ENCODE data around the gene CNNM2.
"Not testable (repeated sequence)": the region's sequence is repeated elsewhere in the genome, so short reads cannot be mapped to it uniquely, and the experiment has no call there.

The CNNM2 gene

DNA sequence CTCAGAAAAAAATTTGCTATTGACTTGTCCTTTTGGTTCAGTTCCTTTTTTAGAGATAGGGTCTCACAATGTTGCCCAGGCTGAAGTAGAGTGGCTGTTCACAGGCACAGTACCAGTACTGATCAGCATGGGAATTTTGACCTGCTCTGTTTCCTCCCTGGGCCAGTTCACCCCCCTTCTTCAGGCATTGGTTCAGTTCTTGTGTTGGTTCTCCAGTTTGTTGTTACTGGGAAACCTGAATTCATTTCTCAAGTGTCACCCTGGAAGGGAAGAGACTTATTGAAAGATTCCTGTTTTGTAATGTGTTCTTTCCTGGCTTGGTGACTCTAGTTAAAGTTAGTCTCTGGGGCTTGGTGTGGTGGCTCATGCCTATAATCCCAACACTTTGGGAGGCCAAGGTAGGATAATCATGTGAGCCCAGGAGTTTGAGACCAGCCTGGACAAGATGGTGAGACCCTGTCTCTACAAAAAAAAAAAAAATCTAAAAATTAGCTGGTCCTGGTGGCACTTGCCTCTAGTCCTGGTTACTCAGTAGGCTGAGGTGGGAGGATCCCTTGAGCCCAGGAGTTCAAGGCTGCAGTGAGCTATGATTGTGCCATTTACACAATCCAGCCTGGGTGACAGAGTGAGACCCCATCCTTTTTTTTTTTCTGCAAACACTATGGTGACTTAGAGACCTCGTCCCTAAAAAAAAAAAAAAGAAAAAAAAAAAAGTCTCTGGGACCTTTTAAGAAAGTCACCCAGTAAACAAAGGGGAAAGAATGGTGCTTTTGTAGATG, 52.7 kb downstream of the CNNM2 start:
- DNase-seq = no peak

GRCh38 chr10:102975483-102976379, 57.6 kb downstream of the CNNM2 start:
- no peak for DNase-seq

DNA sequence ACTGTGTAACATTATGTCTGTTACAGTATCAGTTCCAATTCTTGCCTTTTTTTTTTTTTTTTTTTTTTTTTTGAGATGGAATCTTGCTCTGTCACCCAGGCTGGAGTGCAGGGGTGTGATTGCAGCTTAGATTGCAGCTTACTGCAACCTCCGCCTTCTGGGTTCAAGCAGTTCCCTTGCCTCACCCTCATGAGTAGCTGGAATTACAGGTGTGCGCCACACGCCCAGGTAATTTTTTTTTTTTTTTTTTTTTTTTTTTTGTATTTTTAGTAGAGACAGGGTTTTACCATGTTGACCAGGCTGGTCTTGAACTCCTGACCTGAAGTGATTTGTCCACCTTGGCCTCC, 58.3 kb downstream of the CNNM2 start:
- not testable (repeated sequence) for DNase-seq

GRCh38 chr10:102982296-102982695, 64.2 kb downstream of the CNNM2 start:
- DNase-seq = no peak

DNA sequence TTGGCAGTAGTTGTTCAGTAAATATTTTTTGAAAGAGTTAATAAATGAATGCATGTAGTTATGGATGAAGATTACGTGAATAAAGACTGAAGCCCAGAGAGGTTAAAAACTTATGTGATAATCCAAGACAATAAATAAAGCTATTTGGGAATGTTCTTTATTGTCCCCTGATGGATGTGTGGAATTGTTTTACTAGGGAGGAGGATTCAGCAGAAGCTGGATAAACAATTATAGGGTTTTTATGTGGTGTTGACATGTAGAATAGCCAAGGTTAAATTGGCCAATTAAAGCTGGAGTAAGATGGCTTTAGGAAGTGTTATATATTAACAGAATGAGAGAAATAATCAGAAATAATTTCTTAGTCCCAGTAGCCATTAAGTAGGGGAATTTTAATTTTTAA, 66.0 kb downstream of the CNNM2 start:
- no peak for DNase-seq

DNA sequence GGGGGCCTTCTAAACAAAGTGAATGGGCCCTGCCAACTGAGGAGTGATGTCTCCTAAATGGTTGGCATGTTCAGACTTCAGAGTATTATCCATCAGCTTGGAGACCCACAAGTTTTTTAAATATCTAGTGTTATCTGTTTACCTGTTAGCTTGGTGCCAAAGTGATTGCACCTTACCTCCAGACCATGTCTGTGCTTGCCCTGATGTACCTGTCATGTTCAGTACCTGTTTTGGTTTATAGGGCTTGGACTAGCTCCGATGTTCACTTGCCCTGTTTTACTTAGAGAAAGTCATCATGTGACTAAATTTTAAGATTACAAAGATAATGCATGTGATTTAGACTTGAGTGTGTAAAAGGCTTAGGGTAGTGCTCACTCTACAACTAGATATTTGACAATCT, 67.7 kb downstream of the CNNM2 start:
- DNase-seq = no peak

- DNase-seq = no peak
Observed at GRCh38 chr10:102988404-102989314, 70.6 kb downstream of the CNNM2 start.

GRCh38 chr10:102994531-102995295, 76.6 kb downstream of the CNNM2 start:
- DNase-seq = no peak

GRCh38 chr10:102996876-102997275, 78.8 kb downstream of the CNNM2 start:
- no peak for DNase-seq

DNA sequence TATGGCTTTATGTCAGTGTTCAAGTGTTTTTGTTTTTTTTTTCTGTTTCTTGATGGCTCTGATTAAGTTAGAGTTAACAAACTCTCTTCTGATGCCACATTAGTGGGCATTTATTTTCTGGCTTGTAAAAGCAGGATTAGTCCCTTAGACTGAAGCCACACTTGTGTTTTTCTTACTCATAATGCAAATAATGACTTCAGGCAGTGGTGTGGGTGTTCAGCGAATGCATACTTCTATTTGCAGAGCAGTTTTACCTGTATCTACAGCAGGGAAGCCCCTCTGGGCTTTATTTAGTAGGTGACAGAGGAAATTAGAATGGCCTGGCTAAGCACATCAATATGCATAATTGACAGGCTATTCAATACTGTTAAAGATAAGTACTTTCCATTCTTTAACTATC, 79.9 kb downstream of the CNNM2 start:
- DNase-seq = no peak

GRCh38 chr10:102998399-102998907, 80.4 kb downstream of the CNNM2 start:
- DNase-seq = no peak

DNA sequence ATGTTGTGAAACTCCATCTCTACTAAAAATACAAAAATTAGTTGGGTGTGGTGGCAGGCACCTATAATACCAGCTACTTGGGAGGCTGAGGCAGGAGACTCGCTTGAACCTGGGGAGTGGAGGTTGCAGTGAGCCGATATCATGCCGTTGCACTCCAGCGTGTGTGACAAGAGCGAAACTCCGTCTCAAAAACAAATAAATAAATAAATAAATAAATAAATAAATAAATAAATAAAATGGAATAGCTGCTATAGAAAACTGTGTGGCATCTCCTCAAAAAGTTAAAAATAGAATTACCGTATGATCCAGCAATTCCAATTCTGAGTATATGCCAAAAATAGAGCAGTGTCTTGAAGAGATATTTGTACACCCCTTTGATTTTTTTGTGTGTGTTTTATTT, 82.0 kb downstream of the CNNM2 start:
- not testable (repeated sequence) for DNase-seq

- DNase-seq = no peak
Observed at GRCh38 chr10:103007017-103007416, 88.9 kb downstream of the CNNM2 start.

DNA sequence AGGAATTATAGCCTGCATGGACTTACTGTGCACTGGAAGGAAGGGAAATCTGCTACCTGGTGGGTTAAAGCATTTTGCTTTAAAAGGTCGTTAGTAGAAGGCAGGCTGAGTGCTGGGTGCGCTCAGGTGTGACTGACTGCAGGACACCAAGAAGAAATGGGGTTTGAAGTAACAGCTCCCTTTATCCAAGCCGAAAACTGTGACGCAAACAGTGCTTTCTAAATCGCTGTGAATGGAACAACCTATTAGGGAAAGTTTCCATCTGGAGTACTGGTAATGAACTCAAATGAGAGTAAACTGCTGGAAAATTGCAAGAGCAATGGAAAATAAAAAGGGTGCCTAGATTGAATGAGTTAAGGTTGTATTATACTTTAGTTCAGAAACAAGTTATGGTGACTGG, 95.3 kb downstream of the CNNM2 start:
- DNase-seq = no peak

DNA sequence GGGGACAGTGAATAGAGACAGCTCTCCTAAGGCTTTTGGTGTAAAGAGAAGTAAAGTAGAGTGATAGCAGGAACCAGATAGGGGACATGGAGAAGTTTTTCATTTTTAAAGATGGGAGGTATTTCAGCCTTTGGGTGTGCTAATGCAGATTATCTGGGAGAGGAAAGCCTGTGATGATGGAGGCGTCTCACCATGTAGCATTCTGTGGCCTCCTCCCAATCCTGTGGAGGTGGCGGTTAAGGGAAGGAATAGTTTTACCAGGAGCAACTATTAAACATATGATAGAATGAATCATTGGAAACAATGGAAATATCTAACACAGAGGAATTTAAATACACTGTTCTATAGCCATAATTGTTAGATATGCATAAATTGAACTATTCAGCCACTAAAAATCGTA, 101.3 kb downstream of the CNNM2 start:
- no peak for DNase-seq

DNA sequence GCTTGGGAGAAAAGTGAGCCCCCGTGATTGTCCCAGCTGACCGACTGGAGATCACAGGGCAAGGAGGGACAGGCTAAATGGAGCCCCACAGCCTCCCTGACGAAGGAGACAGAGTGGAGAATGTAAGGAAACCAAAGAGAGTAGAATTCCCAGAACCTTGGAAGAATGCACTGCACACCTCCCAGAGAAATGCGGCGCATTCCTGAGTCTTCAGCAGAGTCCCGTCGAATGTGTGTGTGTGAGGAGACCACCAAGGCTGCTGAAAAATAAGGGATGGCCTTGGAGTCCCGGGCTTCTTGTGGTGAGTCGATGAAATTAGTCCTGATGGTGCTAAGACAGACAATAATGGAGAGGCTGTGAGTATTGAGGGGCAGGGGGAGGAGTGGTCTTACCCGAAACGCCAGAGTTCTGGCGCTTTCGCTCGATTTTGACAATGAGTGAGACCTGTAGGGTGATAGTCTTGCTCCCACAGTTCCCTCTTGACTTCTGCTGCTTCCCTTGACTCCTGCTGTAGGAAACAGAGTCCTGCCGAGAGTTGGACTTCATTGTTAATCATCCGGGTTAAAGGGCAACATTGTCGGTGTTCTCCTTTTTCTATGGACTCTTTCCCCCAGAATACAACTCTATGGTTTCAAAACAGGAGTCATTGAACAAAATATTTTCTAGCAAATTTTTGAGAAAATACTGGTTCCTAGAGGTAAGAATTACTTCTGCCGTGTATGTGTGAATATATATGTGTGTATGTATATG, 103.2 kb downstream of the CNNM2 start:
- DNase-seq = no peak

- DNase-seq = no peak
Observed at GRCh38 chr10:103021900-103022293, 103.8 kb downstream of the CNNM2 start.

- no peak for DNase-seq
Observed at GRCh38 chr10:103025696-103026095, 107.6 kb downstream of the CNNM2 start.

GRCh38 chr10:103038570-103038969, 120.5 kb downstream of the CNNM2 start:
- DNase-seq = no peak

DNA sequence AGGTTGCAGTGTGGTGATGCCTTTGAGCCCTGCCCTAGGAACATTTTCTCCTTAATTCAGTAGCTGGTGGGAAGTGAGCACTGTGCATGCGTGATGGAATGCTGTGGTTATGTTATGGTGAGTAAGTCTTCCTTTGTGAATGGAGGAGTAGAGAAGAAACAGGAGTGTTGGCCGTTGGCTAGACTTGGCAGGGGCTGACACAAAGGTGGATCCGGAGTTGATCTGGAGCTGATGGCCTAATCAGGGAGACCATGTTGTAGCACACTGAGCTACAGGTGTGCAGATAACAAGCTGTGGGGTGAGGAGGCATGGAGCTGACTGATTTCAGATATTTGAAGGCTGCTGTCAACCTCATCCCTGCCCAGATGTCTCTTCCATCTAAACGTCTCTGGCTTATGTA, 122.3 kb downstream of the CNNM2 start:
- no peak for DNase-seq

DNA sequence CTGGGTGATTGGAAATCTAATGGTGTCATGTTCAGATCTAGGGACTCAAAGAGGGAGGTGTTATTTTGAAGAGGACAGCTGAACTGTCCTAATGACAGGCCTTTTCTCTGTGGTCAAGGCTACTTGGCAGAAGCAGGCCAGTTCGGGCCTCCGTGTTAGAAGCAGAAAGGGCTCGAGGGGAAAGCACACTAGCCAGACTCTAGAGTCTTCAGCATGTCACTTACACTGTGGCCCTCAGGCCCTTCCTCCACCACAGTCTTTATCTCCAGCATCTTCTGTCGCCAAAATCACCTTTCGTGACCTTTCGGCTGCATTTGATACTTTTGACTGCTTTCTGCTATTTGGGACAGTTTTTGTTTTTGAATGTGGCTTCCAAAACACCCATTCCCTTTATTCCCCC, 123.3 kb downstream of the CNNM2 start:
- DNase-seq = no peak

Data from AML-193 (cell line).